ENCODE data around the gene BOLA1.

Gene BOLA1

DNA sequence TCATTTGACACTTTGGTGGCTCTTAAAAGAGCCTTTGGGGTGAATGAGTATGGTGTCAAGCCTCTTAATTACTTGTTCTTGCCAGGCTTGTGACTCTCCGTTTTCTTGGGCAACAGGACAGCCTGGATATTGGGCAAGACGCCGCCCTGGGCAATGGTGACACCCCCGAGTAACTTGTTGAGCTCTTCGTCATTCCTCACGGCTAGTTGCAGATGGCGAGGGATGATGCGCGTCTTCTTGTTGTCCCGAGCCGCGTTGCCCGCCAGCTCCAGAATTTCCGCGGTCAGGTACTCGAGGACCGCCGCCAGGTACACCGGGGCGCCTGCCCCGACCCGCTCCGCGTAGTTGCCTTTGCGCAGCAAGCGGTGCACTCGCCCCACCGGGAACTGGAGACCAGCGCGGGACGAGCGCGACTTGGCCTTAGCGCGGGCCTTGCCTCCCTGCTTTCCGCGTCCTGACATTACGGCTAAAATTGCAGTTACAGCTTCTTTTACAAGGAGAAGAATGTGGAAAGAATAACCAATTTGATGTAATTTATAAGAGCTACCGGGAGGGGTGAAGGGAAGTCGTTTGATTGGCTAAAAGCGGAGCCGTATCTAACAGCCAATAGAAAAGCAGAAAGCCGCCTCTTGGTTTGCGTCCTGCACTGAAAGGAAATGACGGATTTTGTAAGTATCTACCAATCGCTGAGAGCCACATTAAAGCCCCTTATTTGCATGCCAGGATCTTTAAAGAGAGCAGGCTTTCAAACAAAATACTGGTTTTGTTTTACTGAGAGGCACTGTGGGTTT is 11.7 kb upstream of the BOLA1 start:
- peak; percentile 99 for DNase-seq

DNA sequence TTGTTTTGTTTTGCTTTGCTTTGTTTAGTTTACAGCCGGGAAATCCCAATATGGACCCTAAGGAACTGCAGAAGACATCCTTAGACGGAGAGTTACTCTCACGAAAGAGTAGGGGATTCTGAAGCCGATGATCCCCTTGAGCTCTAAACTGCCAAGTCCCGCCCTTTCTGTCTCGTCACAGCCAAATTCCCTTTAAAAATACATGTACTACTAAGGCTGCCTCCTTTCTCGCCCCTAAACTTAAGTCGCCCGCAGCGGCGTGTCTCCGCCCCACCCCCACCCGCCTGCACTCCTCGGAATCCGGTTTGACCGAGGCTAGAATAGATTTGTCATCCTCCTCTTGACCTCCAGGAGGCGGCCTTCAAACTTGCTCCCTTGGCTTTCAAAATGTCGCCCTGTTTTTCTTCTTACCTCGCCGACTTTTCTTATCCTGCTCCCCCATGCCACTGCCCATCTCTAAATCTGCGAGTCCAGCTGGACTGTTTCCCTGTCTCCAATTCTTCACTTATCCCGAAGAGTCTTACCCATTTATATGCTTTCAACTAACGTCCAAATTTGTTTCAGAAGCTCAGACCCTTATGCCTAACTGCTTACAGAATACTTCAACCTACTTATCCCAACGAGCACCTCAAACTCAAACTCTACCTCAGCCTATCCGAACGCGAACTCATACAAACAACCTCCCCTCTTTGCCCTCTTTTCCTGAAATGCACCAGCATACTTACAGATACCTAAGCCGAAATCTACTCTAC is 10.9 kb upstream of the BOLA1 start:
- peak; percentile 90 for DNase-seq

DNA sequence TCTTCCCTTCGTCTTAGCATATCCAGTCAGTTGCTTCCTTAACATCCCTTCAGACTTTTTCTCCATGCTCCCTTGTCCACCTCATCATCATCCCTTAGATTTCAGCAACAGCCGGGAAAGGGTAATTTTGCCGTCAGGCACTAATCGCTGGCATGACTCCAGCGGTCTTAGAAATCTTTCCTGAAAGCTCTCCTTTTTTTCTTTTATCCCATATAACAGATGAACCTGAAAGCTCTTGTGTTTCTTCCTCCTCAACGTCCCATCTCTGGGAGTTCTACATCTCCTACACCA is 10.4 kb upstream of the BOLA1 start:
- DNase-seq = no peak

DNA sequence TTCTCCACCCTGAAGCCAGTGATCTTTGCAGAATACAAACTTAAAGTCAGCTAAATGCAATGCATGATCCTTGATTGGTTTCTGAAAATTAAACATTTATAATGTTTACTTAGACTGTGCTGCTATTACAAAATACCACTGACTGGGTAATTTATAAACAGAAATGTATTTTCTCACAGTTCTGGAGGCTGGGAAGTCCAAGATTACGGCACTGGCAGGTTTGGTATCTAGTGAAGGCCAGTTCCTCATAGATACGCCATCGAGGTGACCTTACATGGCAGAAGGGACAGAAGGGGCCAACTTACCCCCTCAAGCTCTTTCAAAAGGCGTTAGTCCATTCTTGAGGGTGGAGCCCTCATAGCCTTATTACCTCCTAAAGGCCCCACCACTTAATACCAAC is 2.8 kb upstream of the BOLA1 start:
- no peak for DNase-seq

DNA sequence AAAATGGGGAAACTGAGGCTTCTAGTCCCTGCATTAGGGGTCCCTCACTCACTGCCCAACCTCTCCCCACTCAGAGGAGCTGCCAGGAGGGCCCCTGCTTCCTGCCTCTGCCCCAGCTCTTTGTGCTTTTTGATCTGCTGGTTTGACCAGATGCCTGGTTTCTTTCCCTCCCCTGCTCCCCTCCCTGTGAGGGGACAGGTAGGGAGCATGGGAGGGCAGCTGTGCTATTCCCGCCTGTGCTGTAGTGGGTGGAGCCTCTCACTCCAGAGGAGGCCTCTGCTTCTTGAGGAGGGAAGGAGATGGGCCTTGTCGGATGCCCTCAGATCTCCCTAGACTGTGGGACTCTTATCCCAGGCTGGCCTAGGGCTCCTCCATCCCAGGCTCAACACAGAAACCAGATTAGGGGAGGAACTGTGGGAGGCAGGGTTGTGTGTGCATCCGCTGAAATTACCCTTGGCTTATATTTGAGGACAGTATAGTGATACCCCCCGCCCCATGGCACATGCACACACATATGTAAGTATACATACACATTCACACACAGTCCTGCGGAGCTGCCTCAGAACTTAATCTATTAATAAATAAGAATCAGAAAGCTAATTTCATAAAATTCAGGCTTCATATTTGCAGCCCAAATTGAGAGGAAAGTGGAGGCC is 4.6 kb downstream of the BOLA1 start:
- no peak for DNase-seq

DNA sequence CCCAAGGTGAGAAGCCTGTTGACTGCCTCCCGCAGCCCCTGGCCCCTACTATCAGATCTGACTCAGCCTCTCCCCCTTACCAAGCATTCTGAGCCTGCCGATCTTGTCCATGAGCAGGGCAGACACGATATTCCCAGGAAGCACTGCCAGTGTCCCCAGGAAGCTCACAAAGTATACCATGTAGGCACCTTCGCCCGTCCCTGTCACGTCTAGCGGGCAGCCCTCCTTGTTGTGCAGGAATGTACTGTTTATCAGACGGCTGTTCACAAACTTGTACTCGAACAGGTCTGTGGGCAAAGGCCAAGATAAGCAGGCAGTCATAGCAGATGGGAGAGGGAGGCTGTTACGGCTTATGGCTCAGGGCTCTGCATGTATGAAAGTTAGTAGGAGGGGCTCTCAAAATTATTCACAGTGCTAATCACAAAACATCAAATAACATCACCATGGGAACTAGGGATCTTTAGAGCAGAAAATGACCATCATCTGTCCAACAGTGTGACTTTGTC is 7.3 kb downstream of the BOLA1 start:
- no peak for DNase-seq

DNA sequence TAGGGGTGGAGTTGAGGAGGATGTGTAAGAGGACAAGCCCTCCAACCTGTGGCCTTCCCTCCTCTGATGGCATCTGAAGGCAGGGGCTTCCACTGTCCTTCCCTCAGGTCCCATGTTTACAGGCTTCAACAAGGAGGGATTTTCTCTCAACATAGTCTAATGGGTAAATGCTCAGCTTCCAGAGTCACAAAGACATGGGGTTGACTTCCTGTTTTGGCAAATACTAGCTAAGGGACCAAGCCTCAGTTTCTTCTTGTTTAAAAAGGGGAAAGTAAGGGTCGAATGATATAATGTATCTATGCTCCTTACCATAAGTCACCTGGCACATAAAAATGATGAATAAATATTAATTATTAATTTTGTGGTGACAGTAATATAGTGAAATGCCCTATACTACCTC is 15.2 kb downstream of the BOLA1 start:
- no peak for DNase-seq

DNA sequence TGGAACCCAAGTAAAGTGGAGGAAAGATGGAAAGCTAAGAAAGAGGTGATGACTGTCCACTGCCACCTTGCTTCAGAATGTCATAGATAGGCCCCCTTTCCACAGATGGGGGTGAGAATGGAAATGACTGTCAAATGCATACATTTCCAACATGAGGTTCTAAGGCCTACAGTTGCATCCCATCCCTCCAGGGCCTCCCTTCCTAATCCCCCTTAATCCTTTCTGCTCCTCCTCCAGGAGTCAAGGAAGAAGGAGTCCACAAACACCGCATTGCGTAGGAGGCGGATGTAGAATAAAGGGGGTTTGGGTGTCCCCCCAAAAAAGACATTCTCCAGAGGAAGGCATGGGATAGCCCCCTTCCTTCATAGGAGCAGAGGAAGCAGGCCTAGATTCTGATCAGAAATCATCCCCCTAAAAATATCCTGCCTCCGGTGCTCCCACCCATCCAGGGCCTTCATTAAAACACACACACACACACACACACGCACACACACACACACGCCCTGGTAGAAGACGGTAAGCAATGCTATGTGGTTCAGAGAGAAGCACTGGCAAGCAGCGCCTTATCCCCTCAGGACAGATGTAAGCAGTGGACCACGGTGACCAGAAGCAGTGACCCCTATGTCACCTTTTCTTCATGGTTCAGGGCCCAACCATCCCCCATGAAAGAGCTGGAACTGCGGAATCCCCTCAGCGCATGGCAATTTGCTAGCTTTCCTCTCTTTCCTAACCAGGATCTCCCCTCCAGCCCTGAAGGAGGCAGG is 16.2 kb downstream of the BOLA1 start:
- no peak for DNase-seq

DNA sequence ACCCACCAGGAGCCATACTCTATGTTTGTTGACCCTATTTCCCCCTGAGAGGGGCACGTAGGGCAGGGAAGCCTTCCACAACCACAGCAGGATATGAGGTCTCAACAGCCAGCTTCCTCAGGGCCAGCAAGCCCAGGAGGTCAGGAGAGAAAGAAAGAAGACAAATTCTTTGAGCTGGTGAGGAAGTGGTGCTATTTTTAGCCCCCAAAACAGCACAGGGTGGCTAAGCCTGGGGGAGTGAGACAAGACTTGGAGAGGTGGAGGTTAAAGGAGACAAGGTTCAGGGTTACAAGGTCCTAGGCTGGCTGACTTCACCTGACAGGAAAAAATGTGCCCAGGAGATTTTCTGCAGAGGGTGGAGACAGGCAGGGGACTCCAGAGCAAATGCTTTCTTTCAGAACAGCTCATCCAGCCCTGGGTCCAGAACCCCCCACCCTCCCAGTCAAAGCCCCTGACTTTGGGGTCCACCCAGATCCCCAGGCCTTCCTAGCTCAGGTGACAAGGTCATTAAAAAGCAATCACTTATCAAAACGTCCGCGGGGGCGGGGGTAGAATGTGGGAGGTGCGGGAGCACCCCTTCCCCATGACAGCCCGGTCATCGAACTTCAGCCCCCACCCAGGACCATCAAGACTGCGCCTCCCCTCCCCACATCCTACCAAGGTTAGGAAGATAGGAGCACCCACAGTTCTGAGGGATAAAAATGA is 17.0 kb downstream of the BOLA1 start:
- DNase-seq = no peak

DNA sequence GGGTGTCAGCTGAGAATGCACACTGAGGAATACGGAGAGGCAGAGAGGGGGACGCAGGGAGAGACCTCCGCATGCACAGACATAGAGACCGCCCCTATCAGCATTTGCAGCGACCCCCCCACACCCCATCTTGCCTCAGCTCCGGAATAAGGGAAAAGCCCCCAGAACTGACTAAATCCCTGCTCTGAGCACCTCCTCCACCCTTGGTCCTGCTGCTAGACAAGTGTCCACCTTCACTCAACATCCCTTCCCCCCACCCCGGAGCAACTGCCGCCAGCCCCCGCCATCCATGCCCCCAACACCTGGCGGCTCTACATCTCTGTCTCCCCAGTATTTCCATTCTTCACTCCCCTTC is 17.5 kb downstream of the BOLA1 start:
- no peak for DNase-seq

DNA sequence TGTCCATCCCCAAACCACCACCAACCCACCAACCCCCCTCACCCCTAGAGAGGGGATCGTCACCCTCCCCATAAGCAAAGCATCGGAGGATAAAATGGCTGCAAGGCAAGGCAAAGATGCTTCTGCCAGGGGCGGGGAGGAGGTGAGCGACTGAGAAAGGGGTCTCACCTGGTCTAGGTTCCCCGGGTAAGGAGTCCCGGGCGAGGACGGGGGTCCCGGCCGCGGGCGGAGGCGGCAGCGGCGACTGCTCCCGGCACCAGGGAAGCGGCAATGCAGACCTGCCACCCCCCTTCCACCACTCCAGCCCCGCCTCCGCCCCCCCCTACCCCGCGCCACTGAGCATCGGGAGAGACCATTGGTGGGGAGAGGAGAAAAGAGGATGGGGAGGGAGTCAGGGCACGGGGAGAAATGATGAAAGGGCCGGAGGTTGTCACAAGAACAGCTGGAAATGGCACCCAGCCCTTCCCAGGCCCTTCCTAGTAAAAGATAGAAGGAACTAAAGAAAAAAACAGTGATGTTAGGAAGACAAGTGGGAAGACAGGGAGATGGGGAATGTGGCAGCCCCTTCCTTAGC is 18.3 kb downstream of the BOLA1 start, which contains the start of gene SV2A:
TSS of gene SV2A (minus strand) at position 274 of the 574 bp plus-strand sequence. CDS start 4,004 bp downstream, outside the sequence.
- DNase-seq = peak; percentile 56

DNA sequence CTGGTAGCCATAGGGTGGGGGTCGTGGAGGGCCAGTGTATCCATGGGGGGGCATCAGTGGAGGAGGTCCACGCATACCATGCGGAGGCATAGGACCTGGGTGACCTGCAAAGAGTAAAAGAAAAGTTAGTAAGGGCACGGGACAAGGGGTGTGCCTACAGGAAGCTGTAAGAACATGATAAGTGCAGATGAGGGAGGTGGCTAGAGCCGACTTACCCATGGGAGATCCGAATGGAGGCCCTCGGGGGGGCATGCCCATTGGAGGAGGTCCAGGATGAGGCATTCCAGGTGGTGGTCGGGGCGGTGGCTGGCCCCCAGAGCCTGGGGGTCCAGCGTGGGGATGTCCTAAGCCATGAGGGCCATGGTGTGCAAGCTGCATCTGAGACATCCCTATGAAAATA is 24.3 kb downstream of the BOLA1 start:
- no peak for DNase-seq

DNA sequence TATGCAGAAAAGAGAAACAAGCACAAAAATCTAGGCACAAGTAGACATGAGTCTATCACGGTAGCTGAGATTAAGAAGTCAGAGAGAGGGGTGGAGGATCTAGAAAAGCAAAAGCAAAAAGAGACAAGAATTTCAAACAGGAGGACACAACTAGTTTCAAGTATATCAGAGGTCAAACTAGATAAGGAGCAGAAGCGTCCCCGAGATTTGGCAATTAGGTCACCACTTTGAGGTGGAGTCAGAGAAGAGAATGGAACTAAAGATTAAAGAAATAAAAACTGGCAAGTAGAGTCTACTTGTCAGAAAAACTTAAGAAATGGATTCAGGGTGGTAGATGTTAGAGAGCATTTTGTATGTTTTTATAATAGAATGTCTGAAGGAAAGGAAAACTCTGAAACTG is 26.0 kb downstream of the BOLA1 start:
- DNase-seq = no peak

DNA sequence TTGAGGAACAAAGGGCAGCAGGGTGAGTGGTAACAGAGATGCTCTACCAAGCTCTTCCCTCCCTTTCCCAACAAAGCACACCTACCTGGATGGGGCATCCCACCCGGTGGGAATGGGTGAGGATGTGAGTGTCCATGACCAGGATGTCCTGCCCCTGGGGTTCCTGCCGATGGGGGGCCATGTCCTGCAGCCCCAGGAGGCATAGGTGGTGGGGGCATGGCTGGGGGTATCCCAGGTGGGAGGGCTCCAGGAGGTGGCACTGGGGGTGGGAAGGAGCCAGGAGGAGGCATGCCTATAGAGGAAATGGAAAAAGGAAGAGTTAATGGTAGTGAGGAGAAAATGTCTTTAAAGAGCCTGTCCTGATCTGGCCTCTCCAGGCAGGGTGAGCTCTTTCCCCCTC is 26.4 kb downstream of the BOLA1 start:
- no peak for DNase-seq

DNA sequence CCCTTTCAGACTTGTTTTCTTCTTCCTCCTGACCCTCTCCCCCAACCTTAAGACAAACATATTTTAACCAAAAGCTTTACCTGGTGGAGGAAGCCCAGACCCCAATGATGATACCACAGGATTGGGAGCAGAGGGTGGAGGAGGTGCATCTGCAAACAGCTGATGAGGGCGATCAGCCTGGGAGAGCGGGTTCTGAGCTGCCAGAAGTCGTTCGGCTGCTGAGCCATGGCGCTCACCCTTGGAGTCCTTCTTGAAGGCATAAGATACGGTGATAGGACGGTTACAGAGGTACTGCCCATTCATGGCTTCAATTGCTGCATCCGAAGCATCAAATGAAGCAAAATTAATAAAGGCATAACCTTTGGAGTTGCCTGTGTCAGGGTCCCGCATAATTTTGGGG is 26.9 kb downstream of the BOLA1 start:
- no peak for DNase-seq

DNA sequence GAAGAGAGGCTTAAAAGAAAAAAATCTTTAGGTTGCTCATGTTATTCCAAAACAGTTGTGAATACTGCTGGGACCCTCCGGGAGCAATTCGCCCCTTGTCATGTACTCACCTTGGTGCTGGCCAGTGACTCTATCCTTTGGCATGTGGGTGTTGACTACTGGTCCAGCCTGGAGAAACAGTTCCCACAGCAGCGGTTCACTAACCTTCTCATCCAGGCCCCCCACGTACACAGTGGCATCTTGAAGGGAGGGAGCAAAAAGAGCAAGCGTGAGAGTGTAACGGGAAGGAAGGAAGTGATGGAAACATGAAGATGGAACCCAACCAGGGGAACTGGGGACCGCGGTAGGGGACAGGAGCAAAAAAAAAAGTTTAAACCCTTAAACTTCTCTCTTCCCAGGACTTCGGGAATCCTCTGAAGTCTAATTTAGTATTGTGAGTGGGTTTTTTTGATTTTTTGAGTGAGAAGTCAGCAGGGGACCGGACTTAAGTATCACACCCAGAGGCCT is 27.7 kb downstream of the BOLA1 start:
- DNase-seq = no peak

DNA sequence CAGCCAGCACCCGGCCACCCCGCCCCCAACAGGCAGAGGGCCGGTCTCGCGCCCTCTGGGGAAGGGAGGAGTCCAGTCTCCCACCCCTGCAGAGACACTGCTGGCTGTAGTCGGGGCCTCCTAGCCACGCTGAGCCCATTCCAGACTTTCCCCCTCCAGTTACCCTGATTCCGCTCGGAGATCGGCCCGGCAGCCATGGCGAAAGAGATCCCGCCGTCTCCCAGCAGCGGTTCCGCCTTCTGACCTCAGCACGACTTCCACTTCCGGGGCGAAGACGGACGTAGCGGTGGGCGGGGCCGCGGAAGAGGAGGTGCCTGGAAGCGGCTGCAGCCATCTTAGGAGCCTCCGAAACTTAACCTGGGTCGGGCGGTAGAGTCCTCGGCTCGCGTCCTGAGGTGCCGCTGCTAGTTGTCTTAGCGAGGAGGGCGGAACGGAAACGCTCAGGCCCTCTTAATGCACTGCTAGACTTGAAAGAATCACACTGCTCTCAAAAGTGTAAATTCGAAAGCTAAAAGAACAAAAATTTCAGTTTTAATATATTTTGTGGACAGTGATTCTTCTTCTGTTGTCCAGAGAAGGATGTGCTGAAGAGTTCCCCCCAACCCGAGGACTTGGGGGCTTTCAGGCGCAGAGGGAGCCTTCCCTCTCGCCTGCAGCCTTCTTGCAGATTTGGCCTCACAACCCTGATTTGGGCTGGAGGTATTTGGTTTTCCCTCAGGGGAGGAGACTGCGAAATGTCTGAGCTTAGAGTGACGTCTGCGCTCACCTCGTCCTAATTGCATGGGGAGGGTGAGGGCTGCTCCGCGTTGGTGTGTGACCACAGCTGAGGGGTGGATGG is 28.4 kb downstream of the BOLA1 start, which contains the start of gene SF3B4:
TSS of gene SF3B4 (minus strand) at position 241 of the 838 bp plus-strand sequence. CDS start at position 197, 44 bp downstream.
- DNase-seq = peak; percentile 94

DNA sequence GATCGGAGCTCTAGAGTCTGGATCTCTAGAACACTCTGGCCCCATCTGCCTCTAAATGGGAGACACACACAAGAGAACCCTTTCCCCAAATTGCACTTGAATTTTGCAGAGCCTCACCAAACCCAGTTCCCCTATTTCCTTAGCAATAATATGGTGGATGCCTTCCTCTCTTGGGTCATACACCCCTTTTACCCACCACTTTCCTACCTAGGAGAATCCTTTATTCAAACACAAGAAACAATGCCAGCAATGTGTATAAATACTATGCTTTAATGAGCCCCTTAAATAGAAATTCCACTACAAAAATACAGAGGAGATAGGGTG is 29.0 kb downstream of the BOLA1 start:
- no peak for DNase-seq

DNA sequence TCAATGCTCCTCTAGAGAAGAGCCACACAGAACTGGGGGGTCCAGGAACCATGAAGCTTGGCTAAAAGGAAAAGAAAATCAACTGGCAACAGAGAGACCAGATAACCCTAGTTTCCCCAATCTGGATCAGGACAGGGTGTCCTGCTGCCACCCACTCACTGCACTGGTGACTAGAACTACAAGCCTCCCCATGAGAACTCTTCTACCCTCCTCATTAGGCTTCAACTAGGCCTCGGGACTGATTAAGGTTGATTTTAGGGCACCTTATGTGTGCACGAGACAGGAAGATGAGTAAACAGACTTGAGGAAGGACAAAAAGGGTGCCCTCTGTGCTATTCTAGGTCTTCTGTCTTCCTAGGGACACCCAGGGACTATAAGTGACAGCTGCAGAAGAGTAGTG is 30.5 kb downstream of the BOLA1 start:
- DNase-seq = no peak

DNA sequence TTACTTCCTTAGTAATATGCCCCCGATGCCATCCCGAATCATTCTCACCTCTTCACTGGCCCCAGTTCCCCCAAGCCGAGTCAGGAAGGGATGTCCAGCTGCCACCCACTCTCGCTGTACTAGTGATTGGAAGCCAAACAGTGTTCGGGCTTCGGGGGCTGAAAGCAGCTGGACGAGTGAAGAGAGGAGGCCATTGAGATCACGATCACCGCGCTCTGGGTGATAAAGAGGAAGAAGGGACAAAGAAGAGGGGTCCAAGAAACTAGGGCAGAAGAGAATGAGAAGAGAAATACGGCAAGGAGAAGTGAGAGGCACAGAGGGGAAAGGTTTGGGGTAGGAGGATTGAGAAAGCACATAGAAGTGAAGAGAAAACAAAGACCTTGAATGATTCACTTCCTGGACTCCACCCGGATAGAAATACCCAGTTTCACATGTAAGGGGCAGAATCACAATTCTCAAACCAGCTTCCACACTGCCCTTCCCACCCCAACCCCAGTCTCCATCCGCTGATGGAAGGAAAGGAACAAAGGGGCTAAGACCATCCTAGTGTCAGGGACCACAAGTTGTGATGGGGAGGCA is 31.9 kb downstream of the BOLA1 start:
- DNase-seq = no peak

DNA sequence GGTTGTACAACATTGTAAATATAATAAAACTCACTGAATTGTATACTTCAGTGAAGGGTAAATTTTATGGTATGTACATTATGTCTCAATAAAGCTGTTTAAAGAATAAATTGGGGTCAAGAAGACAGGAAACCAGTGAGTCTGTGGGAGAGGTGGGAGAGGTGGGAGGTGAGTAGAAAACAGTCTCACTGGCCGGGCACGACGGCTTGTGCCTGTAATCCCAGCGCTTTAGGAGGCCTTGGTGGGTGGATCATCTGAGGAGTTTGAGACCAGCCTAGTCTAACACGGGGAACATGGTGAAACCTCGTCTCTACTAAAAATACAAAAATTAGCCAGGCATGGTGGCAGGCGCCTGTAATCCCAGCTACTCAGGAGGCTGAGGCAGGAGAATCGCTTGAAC is 33.1 kb downstream of the BOLA1 start:
- no peak for DNase-seq

Data from NCI-H1694 (cell line).